SU-DHL-6 (cell line): Measurements from ENCODE around the gene MAMDC4.
"Not testable (repeated sequence)": the region's sequence is repeated elsewhere in the genome, so short reads cannot be mapped to it uniquely, and the experiment has no call there.

Experiments used
- H2AFZ ChIP-seq: fragments of 200-600 bp; sonication (generic); 2 replicates; pipeline ENCODE4 v1.6.1; 2014; ENCODE audit warnings: low read depth, mild to moderate bottlenecking, moderate library complexity, mixed read lengths, antibody characterized with exemption, low read length; ENCODE audit not compliant: severe bottlenecking
- H3F3A ChIP-seq: fragments of 200-600 bp; shearing (Covaris generic); 2 replicates; pipeline ENCODE4 v1.6.0; 2016; ENCODE audit warnings: antibody characterized with exemption, mild to moderate bottlenecking; ENCODE audit not compliant: insufficient read depth
- H3K27ac ChIP-seq: fragments of 200-600 bp; sonication (generic); 2 replicates; pipeline ENCODE4 v1.5.1; 2016; ENCODE audit warnings: low read depth, mild to moderate bottlenecking, low read length, moderate library complexity, mixed read lengths
- H3K27me3 ChIP-seq: fragments of 200-600 bp; sonication (generic), shearing (Covaris generic); 2 replicates; pipeline ENCODE4 v1.6.0; 2014; ENCODE audit warnings: mild to moderate bottlenecking, low read length
- H3K36me3 ChIP-seq: fragments of 200-600 bp; sonication (generic); 2 replicates; pipeline ENCODE4 v1.6.1; 2014; ENCODE audit warnings: mild to moderate bottlenecking, low read length, mixed read lengths
- H3K4me2 ChIP-seq: fragments of 300-600, 200-600 bp; shearing (Covaris generic), sonication (generic); 2 replicates; pipeline ENCODE4 v1.6.0; 2014; ENCODE audit warnings: low read length, low read depth, mild to moderate bottlenecking; ENCODE audit not compliant: poor library complexity, severe bottlenecking
- H3K4me3 ChIP-seq: fragments of 200-600 bp; sonication (generic); 2 replicates; pipeline ENCODE4 v1.5.1; 2014; ENCODE audit warnings: antibody characterized with exemption, low read length, mild to moderate bottlenecking, mixed read lengths; ENCODE audit not compliant: insufficient read depth, poor library complexity, severe bottlenecking
- H3K79me2 ChIP-seq: fragments of 200-600 bp; sonication (generic); 2 replicates; pipeline ENCODE4 v1.6.1; 2014; ENCODE audit warnings: mild to moderate bottlenecking, low read length, moderate library complexity; ENCODE audit not compliant: insufficient read depth
- H3K9ac ChIP-seq: fragments of 200-600 bp; sonication (generic); 2 replicates; pipeline ENCODE4 v1.7.0; 2014; ENCODE audit warnings: mild to moderate bottlenecking, low read length
- H3K9me2 ChIP-seq: fragments of 200-600 bp; sonication (generic); replicated peaks from 2 replicates; pipeline ENCODE4 v1.6.1; 2014; ENCODE audit warnings: low read length; ENCODE audit not compliant: insufficient read depth
- H3K9me3 ChIP-seq: fragments of 200-600 bp; sonication (generic); 2 replicates; pipeline ENCODE4 v1.6.1; 2014; ENCODE audit warnings: low read length, mixed read lengths; ENCODE audit not compliant: insufficient read depth
- H4K20me1 ChIP-seq: fragments of 200-600 bp; sonication (generic); 2 replicates; pipeline ENCODE4 v1.6.1; 2014; ENCODE audit warnings: low read depth, mild to moderate bottlenecking, antibody characterized with exemption, low read length, moderate library complexity, mixed read lengths
- CTCF ChIP-seq: fragments of 200-600 bp; sonication (generic); IDR thresholded peaks from one replicate; pipeline ENCODE4 v1.5.1; 2017; ENCODE audit warnings: antibody characterized with exemption, mild to moderate bottlenecking, low read length, moderate library complexity; ENCODE audit not compliant: insufficient read depth, poor library complexity, severe bottlenecking
- EZH2phosphoT487 ChIP-seq: fragments of 200-600 bp; sonication (generic), shearing (Covaris generic); conservative IDR thresholded peaks from 2 replicates; pipeline ENCODE4 v1.6.1; 2018; ENCODE audit warnings: mild to moderate bottlenecking, antibody characterized with exemption, low read length, moderate library complexity, mixed read lengths

The MAMDC4 gene

GRCh38 chr9:136835932-136836904, 15.9 kb upstream of the MAMDC4 start:
- Histone ChIP-seq H3K4me2 (no peak overlapping the region), H3F3A (no peaks in the 10 kb centered on the region), H3K27ac (no peak overlapping the region), H3K9me2 (no peaks in the 10 kb centered on the region), H3K9me3 (no peaks in the 10 kb centered on the region), H3K36me3 (no peaks in the 10 kb centered on the region), H2AFZ (no peak overlapping the region), H4K20me1 (no peaks in the 10 kb centered on the region), H3K79me2 (no peaks in the 10 kb centered on the region), H3K9ac (no peak overlapping the region), H3K27me3 (no peaks in the 10 kb centered on the region), H3K4me3 (no peak overlapping the region)
- TF ChIP-seq CTCF, result no peak
- TF ChIP-seq EZH2phosphoT487, result no peak

- H3K27me3 ChIP-seq, result no peaks in the 10 kb centered on the region
- no peaks in the 10 kb centered on the region for H4K20me1 ChIP-seq
- H3K79me2 ChIP-seq, result no peaks in the 10 kb centered on the region
- H3K9me3 ChIP-seq, result no peaks in the 10 kb centered on the region
- H3K4me2 ChIP-seq, result no peak overlapping the region
- H3K27ac ChIP-seq, result no peak overlapping the region
- no peak overlapping the region for H3K9ac ChIP-seq
- no peak overlapping the region for H3K4me3 ChIP-seq
- H3K9me2 ChIP-seq, result no peaks in the 10 kb centered on the region
- H3F3A ChIP-seq, result no peaks in the 10 kb centered on the region; the same call in 1 of the 2 replicates
- H2AFZ ChIP-seq, result no peak overlapping the region
- TF ChIP-seq EZH2phosphoT487, result no peak
- no peak for TF ChIP-seq CTCF
- H3K36me3 ChIP-seq, result no peaks in the 10 kb centered on the region
These were observed 14.8 kb upstream of the MAMDC4 start for GRCh38 chr9:136837146-136837855.

GRCh38 chr9:136837856-136838277, 14.3 kb upstream of the MAMDC4 start:
- not testable (repeated sequence) for H3K9ac ChIP-seq, H2AFZ ChIP-seq, H3K4me2 ChIP-seq, H3K27ac ChIP-seq, H3K36me3 ChIP-seq, H3K9me2 ChIP-seq, H3F3A ChIP-seq, H3K27me3 ChIP-seq, H3K4me3 ChIP-seq, H3K9me3 ChIP-seq, H3K79me2 ChIP-seq, H4K20me1 ChIP-seq
